ENCODE results near the gene COL8A1. TPM values are rescaled to one million over a fixed set of nuclear protein-coding genes. Genes with fewer than 3 reads are reported as not detected.

Gene COL8A1
- total RNA-seq, 4 donors from 2014 or later: 10.1 to 14.1 (median 11.5) TPM

GRCh38 chr3:99709686-99710085 is 71.3 kb downstream of the COL8A1 start:
- TF ChIP-seq CTCF (IDR thresholded peaks at IDR 0.05; ENCODE audit: low read depth): no peak

- no peak for TF ChIP-seq CTCF (IDR thresholded peaks at IDR 0.05; ENCODE audit: low read depth)
Measured at GRCh38 chr3:99710094-99710493, 71.7 kb downstream of the COL8A1 start.

GRCh38 chr3:99711351-99711750 is 73.0 kb downstream of the COL8A1 start:
- no peak for TF ChIP-seq CTCF (IDR thresholded peaks at IDR 0.05; ENCODE audit: low read depth)

GRCh38 chr3:99712291-99712954 is 74.0 kb downstream of the COL8A1 start:
- no peak for TF ChIP-seq CTCF (IDR thresholded peaks at IDR 0.05; ENCODE audit: low read depth)

GRCh38 chr3:99713440-99713839 is 75.0 kb downstream of the COL8A1 start:
- no peak for TF ChIP-seq CTCF (IDR thresholded peaks at IDR 0.05; ENCODE audit: low read depth)

GRCh38 chr3:99714146-99714545 is 75.8 kb downstream of the COL8A1 start:
- TF ChIP-seq CTCF (IDR thresholded peaks at IDR 0.05; ENCODE audit: low read depth): no peak

- TF ChIP-seq CTCF (IDR thresholded peaks at IDR 0.05; ENCODE audit: low read depth): no peak
Measured at GRCh38 chr3:99714575-99714974, 76.2 kb downstream of the COL8A1 start.

Measured in subcutaneous adipose tissue (tissue), 4 donors.